NOMO-1 treated with DMSO at 0.1 percent for 48 hours (cell line): ENCODE data around the gene TYRP1.

Experiments used
- DNase-seq: peaks from one replicate; lab custom pipeline; 2025; ENCODE audit not compliant: unreplicated experiment; lab: John Stamatoyannopoulos, UW

The TYRP1 gene

DNA sequence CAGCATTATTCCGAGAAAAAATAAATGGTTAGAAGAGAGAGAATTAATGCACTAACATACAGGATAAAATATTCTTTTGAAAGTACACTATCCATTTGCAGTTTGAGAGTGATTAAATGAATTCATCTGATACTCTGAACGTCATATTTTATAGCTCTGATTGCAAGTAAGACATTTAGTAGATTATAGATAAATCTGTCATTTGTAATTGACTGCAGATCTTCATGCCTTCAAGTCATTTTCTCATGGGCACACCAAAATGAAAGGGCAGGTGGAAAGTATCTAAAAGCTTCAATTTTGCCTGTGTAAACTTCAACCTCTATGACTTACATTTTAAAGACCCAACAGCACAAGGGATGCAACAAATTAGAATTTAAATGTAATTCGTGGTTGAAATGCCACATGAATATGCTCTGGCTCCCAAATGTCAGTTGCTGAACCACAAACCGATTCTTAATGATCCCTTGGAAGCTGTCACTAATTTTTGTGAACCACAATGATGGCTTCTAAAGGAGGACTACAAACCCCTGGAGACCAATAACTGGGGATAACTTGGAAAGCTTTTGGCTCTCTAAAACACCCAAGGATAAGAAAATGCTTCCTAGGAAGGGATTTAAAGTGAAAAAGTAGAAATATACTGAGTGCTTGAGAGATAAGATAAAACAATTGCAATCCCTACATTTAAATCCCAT is 3.9 kb downstream of the TYRP1 start:
- no peak for DNase-seq

DNA sequence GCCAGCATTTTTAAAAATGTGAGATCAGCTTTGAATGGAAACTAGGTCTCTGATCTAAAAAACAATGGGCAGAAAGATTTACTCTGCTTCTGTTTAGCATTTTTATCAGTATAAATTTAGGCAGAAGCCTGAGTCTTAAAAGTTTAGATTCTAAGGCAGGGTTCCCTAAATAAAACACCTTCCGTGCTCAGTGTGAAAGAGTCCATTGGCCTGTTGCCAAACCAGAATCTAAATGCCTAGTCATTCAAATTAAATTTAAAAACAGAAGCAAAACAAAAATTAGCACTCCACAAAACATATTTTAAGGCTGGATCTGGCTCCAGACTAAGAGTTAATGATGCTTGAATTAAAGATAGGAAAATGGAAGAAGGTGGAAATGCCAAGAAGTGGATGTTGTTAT is 4.5 kb downstream of the TYRP1 start:
- peak; percentile 6 for DNase-seq

DNA sequence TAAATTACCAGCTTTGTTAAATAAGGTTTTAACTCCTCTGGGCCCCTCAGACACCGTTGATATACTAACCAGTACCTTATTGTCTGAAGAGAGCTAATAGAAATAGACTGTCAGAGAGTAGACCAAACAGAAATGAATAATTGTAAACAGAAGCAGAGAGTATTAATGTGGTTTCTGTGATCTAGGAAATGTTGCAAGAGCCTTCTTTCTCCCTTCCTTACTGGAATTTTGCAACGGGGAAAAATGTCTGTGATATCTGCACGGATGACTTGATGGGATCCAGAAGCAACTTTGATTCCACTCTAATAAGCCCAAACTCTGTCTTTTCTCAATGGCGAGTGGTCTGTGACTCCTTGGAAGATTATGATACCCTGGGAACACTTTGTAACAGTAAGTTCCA is 5.1 kb downstream of the TYRP1 start:
- no peak for DNase-seq

DNA sequence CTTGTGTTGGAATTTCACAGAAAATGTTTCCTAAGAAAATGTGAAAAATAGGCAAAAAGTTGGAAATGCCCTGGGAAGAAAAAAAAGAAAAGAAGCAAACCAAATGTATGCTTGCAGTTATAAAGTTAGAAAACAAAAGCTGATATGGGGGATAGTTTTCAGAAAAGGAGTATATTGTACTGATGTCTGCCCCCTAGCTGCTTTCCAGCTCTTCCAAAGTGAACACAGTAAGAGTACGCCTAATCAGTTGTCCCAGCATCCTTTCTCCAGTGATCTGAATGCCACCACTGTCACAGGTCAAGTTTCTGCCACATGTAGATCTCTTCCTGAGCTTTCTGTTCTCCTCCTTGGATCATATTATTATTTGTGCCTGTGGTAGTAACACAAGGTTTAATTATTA is 5.8 kb downstream of the TYRP1 start:
- DNase-seq, result no peak

DNA sequence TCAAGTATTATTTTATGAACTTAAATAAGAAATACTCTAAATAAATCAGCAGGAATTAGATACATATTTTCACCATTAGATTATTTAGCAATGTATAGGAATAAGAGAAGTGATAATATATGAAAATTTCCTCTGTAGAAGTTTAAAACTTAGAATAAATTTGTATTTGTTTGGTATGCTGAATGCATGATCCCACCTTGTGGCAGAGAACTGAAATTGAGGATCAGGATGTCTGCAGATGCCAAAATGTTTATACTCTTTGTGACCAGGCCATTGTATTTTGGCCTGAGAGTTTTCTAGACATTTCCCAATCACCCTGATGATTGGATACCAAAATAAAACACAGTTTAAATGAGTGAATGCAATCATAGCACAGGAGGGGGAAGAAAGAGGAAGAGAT is 6.3 kb downstream of the TYRP1 start:
- DNase-seq, result peak; percentile 37

DNA sequence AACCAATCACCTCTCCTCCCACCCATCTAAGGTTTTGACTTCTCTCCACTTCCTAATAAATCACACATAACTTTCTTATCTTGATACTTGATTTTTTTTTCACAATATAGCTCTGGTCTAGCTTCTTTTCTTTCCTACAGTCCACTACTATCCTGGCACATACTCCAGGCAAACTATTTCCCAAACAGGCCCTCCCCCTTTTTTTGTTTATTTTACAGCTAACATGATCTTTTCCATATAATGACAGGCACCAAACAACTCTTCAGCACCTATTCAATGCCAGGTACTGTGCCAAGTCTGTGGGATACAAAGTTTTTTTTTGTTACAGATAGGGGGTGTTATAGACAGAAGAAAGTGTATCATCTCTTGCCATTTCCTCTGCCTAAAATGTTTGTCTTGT is 7.9 kb downstream of the TYRP1 start:
- DNase-seq, result no peak

DNA sequence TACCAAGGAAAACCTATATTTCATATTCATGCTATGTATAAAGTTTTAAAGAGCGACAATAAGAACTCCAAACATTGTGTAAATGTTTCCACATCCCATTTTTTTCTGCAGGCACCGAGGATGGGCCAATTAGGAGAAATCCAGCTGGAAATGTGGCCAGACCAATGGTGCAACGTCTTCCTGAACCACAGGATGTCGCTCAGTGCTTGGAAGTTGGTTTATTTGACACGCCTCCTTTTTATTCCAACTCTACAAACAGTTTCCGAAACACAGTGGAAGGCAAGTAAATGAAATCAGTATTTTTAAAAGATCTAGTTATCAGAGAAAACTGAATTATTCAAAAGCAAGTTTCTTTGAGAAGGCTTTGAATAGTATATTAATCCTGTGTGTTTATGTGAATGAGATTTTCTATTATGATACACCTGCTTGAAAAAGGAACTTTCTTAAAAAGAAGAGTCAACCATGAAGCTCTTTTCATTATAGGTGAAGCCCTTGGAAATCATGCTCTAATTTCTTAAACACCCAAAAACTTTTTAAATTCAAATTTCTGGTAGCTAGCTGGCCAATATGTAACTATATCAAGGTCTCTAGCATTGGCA is 9.1 kb downstream of the TYRP1 start:
- no peak for DNase-seq

DNA sequence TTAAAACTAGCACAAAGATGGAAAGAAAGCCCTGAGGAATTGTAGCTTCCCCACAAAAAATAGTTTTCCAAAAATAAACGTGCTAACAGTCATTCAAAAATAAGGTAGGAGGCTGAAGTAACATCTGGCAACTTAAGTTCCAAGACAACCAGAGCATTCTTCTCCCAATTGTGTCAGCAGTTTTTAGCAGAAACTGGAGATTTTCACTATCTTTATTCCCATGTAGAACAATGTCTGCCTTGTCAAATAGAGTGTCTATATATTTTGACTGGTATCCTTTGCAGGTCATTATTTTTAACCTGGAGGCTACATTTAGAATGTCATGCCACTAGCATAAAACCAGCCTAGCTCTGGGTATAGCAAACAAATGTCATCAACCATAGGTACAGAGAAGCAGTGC is 10.8 kb downstream of the TYRP1 start:
- DNase-seq, result no peak

DNA sequence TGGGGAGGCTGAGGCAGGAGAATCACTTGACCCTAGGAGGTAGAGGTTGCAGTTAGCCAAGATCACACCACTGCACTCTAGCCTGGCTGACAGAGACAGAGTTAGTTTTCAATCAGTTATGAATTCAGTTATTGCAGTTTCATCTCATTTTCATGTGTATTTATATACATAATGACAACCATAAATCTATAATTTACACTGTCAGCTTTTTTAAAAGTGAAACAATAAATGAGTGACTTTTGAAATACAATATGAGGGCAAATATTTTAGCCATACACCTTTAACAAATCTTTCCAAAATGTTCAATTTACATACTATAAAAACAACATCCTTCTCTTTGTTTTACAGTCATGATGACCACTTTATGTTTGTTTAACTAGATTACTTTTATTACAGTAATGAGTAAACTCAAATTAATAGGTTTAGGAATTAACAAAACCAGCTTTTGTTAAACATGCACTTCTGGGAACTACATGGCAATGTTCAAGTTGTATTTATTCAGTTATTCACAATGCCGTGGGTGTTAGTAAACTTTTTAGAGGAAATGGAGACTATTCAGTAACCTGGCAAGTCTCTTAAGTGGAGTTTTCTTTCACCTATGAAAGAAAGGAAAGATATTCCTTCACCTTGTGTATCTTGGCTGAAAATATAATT is 12.7 kb downstream of the TYRP1 start:
- DNase-seq, result no peak

DNA sequence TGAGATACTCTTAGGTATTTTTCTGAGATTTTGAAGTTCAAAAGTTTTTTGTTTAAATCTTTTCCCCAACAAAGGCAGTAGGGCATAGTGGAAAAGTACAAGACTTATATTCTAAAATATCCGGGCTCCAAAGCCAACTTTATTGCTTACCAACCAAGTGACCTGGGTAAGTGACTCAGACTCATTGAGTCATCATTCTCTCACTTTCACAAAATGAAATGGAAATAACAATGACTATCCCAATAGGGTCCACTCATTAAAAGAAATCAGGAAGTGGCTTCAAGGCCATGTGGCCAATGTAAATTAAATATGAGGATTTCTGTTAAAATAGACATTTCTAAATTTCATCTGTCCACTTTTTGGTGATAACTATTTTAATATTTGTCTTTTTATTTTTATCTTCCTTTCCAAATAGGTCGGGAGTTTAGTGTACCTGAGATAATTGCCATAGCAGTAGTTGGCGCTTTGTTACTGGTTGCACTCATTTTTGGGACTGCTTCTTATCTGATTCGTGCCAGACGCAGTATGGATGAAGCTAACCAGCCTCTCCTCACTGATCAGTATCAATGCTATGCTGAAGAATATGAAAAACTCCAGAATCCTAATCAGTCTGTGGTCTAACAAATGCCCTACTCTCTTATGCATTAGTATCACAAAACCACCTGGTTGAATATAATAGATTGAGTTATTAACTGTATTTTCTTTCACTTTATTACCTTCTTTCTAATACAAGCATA is 15.5 kb downstream of the TYRP1 start:
- no peak for DNase-seq

DNA sequence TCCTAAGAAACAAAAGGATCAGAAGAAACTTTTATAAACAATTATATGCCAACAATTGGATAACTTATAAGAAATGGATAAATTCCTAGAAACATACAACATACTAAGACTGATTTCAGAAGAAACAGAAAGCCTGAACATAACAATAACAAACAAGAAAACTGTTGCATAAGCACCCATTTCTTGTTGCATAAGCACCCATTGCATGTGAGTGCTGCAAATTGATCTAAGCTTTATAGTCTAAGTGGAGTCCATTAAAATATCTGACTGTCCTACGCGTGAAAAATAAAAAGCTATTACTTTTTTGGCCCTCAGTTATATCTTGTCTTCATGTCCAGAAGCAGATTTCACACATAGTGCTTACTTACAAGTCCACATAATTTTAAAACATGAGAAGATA is 19.3 kb downstream of the TYRP1 start:
- no peak for DNase-seq

DNA sequence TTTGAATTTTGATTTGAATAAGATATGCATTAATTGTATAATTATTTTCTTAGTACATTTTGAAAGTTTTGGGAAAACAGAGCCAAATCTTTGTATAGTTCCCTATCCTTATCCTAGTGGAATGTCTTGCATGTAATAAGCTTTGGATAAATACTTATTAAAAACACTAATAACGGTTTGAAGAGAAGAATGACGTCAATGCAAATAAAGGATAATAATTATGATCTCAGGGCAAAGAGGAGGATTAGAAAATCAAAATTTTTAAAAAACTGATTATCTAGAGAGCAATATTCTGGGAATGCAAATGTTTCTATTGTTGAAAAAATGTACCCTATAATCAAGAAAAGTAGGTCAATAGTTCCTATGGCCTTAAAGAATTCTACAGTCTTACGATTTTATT is 22.1 kb downstream of the TYRP1 start:
- DNase-seq, result no peak

DNA sequence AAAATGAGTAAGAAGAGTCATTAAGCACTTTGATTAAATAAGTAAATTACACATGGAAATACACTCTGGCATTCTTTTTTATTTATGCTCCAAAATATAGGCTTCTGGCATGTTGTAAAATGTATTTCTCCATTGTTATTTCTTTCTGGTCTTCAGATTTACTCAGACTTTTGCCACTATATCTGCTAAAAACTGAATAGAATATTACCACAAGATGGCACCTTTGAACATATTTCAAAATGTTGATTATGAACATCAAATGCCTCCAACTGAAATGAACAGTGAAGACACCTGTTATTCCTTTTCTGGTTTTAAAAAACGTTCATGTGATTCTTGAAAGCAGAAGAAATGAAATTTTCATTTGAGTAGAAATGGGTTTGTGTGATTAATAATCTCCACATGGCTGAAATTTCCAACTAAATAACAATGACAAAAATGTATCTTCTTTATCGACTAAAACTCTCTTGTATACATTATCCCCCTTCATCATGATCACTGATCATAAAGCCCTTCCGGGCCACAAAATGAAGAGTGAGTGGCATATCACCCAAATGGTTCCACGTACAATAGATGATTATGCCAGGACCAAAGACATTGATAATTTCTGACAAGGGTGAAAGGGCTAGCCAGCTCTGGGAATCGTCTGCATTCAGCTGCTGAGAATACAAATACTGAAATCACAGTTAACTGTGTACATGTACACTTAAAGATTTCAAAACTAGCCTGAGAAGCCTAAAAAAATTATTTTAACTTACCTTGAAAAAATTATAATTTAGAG is 23.8 kb downstream of the TYRP1 start:
- no peak for DNase-seq

DNA sequence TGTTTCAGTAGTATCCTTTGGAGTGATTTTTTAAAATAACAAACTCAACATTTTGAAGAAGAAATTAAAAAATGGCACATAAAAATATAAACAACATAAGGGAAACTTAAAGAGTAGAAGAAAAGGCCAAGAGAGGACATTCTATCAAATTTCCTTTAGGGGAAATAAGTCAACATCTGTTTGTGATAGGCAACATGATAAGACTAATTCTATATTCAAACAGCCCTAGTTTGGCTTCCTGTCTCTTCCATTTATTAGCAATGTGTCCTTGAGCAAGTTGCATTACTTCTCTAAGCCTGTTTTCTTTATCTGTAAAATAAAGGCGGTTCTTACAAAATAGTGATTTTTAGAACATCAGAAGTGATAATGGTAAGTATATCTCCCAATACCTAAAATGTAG is 24.7 kb downstream of the TYRP1 start:
- no peak for DNase-seq

DNA sequence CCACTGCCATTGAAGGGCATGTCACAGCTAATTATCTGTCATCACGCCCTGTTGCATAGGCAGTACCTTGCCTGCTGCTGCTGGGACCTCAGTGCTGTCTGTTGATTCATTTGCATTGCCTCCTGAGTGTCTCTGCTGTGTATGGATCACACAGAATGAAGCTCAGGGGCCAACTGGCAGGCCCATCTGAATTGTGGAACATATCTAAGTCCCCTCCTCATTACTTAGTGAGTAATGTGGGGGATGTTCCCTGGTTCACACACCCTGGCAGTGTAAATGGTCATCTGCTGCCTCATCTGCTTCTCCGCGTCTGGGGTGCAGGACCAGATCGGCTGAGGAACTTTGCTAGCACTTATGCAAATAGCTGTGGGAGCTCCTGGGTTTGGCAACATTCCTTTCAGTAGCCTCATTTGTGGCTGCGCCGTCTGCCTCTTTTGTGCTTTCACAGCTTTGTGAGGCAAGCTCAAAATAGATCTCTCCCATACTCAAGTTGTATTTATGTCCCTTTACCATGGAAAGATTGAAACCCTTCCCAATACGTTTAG is 25.4 kb downstream of the TYRP1 start:
- no peak for DNase-seq

DNA sequence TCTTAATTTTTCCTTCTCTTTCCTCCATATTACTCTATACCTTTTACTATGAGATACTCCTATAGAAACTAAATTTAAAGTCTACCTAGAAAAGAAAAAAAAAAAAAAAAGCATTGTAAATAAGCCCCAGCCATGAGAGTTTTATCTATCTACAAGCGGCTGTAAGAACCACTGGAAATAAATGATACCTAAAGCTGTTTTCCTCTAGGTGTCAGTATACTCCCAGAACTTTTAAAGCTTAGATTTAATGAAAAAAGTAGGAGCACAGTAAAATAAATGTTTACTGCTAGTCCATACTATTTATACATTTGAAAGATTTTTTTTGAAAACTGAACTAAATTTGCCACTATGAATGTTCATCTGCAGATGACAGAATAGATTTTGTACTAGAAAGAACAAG is 26.2 kb downstream of the TYRP1 start:
- peak; percentile 9 for DNase-seq

DNA sequence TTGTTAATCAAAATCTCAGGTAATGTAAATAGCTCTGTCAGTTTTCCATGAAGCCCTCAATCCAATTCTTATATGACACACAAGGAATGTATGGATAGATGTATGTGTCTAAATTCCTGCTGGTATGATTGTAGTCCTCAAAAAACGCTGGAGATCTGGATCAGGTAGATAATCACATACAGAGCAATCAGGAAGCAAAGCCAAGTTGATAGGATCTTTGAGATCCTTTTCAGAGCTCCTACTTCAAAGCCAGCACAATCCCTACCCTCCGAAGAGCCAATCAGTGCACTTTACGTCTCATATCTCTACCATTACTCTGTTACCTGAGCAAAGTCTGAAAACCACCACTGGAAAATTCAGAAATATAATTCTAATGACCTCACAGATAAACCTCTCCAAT is 27.4 kb downstream of the TYRP1 start:
- DNase-seq, result no peak

DNA sequence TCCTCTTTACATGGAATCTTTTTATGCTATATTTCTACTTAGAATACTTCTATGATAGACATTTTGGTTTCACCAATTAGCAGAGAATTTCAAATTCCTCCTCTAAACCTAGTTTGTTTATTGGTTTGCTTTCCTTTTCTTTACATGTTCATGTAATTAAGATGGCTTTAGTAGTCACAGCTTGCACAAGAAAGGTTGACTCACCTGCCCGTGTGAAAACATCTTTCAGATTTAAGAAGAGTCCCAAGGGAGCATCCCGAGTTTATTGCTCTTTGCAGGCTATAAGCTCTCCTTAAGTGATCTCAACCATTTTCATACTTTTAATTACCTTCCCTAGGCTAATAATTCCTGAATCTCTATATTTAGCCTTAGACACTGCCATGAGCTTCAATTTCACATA is 28.9 kb downstream of the TYRP1 start:
- DNase-seq, result no peak

DNA sequence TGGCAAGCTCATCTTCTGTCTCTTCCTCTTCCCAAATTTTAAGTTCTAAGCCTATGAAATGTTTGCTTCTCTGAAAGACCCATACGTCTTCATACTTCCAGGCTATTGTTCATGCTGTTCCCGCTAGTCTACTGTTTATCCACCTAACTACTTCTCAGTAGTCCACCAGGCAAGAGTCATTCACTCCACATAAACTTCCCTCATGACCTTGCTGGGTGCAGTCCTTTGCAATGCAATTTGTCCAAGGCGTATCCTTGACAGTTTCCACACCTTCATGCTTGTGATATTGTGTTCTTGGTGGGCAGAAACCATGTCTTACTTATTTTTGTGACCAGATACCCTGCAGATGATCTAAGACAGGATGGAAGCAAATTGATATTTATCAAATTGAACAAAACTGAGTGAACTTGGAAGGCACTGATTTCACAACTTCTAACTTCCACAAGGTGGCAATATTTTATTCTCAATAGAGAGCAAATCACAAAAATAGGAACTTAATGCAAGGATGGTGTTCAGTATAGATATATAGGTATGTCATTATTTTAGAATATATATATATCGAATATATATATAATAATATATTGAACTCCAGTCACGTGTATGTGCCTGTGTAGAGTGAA is 30.3 kb downstream of the TYRP1 start:
- DNase-seq, result peak; percentile 0

DNA sequence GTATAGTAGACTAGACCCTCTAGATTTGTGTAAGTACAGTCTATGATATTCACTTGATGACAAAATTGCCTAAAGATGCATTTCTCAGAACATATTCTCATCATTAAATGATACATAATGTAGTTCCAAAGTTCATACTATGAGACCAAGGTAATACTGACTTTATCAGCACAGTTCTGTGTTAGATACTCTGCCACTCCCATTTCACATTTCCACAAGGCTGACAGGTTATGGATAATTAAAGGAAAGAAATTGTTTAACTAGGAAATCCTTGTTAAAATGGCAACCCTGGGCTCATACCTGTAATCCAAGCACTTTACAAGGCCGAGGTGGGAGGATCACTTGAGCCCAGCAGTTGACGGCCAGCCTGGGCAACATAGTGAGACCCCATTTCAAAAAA is 33.6 kb downstream of the TYRP1 start:
- no peak for DNase-seq

DNA sequence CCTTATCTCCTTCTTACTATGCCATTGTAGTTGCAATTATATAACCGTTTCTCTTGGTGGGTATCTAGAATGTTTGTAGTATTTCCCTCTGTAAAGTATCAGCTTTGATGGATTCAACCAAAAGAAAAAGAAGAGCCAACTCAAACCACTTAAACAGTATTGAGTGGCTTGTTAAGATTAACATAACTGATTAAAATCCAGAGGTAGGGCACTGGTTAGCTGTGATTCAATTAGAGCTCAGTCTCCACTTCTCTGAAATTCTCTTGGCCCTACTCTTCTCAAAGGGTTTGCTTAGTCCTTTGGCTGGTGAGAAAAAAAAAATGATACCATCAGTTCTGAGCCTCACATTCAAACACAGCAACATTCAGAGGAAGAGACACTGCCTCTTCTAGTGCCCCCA is 37.0 kb downstream of the TYRP1 start:
- no peak for DNase-seq
